Measurements from ENCODE around the gene TAS2R50. TPM values are rescaled to one million over a fixed set of nuclear protein-coding genes. Genes with fewer than 3 reads are reported as not detected.
A peak's percentile ranks its signal among the peaks of the same experiment; 100 is the strongest.
"Not testable (repeated sequence)": the region's sequence is repeated elsewhere in the genome, so short reads cannot be mapped to it uniquely, and the experiment has no call there.

The TAS2R50 gene
- 0.56 and 1.0 TPM in 2 replicates for total RNA-seq

- peaks cover 14% of the 10 kb centered on the region for H3K9me3 Mint-ChIP-seq
- no peak for DNase-seq
- H3K27me3 Mint-ChIP-seq, result peaks cover 36% of the 10 kb centered on the region
- intact Hi-C loops (cut with micrococcal nuclease), result no loop called here
- no peak within 1 kb of the TSS for H3K4me3 Mint-ChIP-seq
- H3K36me3 Mint-ChIP-seq (ENCODE audit: low read depth), result peaks cover 16% of the 10 kb centered on the region
- no peak within 1 kb of the TSS for H3K27ac Mint-ChIP-seq
- H3K4me1 Mint-ChIP-seq, result peaks cover 16% of the 10 kb centered on the region
These were observed at the start of gene TAS2R50 for GRCh38 chr12:10986812-10987211. Gene TAS2R50, minus strand, starts transcription at chr12:10986912. Its CDS starts 52 bp downstream, at chr12:10986860.

- H3K9me3 Mint-ChIP-seq; DNase-seq; H3K4me1 Mint-ChIP-seq; H3K4me3 Mint-ChIP-seq; intact Hi-C loops (cut with micrococcal nuclease); H3K27me3 Mint-ChIP-seq; H3K27ac Mint-ChIP-seq: not testable (repeated sequence)
- peaks cover 25% of the 10 kb centered on the region for H3K36me3 Mint-ChIP-seq (ENCODE audit: low read depth)
These were observed 47.2 kb upstream of the TAS2R50 start for GRCh38 chr12:11033959-11034358.

GRCh38 chr12:11031307-11031706 is 44.6 kb upstream of the TAS2R50 start, which contains the start of gene TAS2R31:
Gene TAS2R31, minus strand, starts transcription at chr12:11031407. Its CDS starts 72 bp downstream, at chr12:11031335.
- Mint-ChIP-seq H3K27me3 (no peaks in the 10 kb centered on the region), H3K27ac (no peak within 1 kb of the TSS), H3K4me3 (no peak within 1 kb of the TSS), H3K4me1 (no peaks in the 10 kb centered on the region), H3K9me3 (no peaks in the 10 kb centered on the region), H3K36me3 (ENCODE audit: low read depth) (peaks cover 34% of the 10 kb centered on the region)
- intact Hi-C loops (cut with micrococcal nuclease), result no loop called here
- no peak for DNase-seq

GRCh38 chr12:11026118-11026517 is 39.4 kb upstream of the TAS2R50 start:
- peaks cover 39% of the 10 kb centered on the region for H3K36me3 Mint-ChIP-seq (ENCODE audit: low read depth)

GRCh38 chr12:11023387-11023786 is 36.7 kb upstream of the TAS2R50 start:
- H3K4me1 Mint-ChIP-seq, result peaks cover 1% of the 10 kb centered on the region
- intact Hi-C loops (cut with micrococcal nuclease), result no loop called here
- peaks cover 30% of the 10 kb centered on the region for H3K36me3 Mint-ChIP-seq (ENCODE audit: low read depth)
- peaks cover 7% of the 10 kb centered on the region for H3K9me3 Mint-ChIP-seq
- no peak for DNase-seq
- no peaks in the 10 kb centered on the region for H3K27me3 Mint-ChIP-seq
- H3K27ac Mint-ChIP-seq, result no peak overlapping the region
- no peak overlapping the region for H3K4me3 Mint-ChIP-seq

More at GRCh38 chr12:11026118-11026517, 39.4 kb upstream of the TAS2R50 start:
- no peak overlapping the region for H3K27ac Mint-ChIP-seq
- intact Hi-C loops (cut with micrococcal nuclease), result no loop called here
- H3K4me3 Mint-ChIP-seq, result no peak overlapping the region
- no peak for DNase-seq
- peaks cover 7% of the 10 kb centered on the region for H3K9me3 Mint-ChIP-seq
- peaks cover 1% of the 10 kb centered on the region for H3K4me1 Mint-ChIP-seq
- H3K27me3 Mint-ChIP-seq, result no peaks in the 10 kb centered on the region

- intact Hi-C loops (cut with micrococcal nuclease), result no loop called here
- Mint-ChIP-seq H3K27ac (no peak within 1 kb of the TSS), H3K36me3 (ENCODE audit: low read depth) (peaks cover 26% of the 10 kb centered on the region), H3K4me1 (peaks cover 1% of the 10 kb centered on the region), H3K4me3 (no peak within 1 kb of the TSS), H3K9me3 (peaks cover 7% of the 10 kb centered on the region), H3K27me3 (no peaks in the 10 kb centered on the region)
- DNase-seq, result no peak
These were observed 35.8 kb upstream of the TAS2R50 start, which contains the start of gene TAS2R19 for GRCh38 chr12:11022520-11022919. Gene TAS2R19, minus strand, starts transcription at chr12:11022620. Its CDS starts 49 bp downstream, at chr12:11022571.

GRCh38 chr12:11016937-11017336 is 30.2 kb upstream of the TAS2R50 start:
- Mint-ChIP-seq H3K27me3 (no peaks in the 10 kb centered on the region), H3K4me3 (no peak overlapping the region), H3K9me3 (no peaks in the 10 kb centered on the region), H3K36me3 (ENCODE audit: low read depth) (peaks cover 11% of the 10 kb centered on the region), H3K27ac (no peak overlapping the region), H3K4me1 (peaks cover 4% of the 10 kb centered on the region)
- no peak for DNase-seq
- intact Hi-C loops (cut with micrococcal nuclease), result loop anchor here (5.0 kb wide), 1 partner anchor 55 kb away; no protein-coding TSS in a partner anchor

GRCh38 chr12:11015775-11016430 is 29.2 kb upstream of the TAS2R50 start:
- peaks cover 2% of the 10 kb centered on the region for H3K4me1 Mint-ChIP-seq
- H3K27ac Mint-ChIP-seq, result no peak overlapping the region

GRCh38 chr12:11014234-11014633 is 27.5 kb upstream of the TAS2R50 start:
- intact Hi-C loops (cut with micrococcal nuclease), result no loop called here
- Mint-ChIP-seq H3K9me3 (peaks cover 3% of the 10 kb centered on the region), H3K36me3 (ENCODE audit: low read depth) (peaks cover 9% of the 10 kb centered on the region), H3K27me3 (no peaks in the 10 kb centered on the region), H3K27ac (no peak overlapping the region), H3K4me3 (no peak overlapping the region), H3K4me1 (peaks cover 2% of the 10 kb centered on the region)
- no peak for DNase-seq

More at GRCh38 chr12:11015775-11016430, 29.2 kb upstream of the TAS2R50 start:
- H3K9me3 Mint-ChIP-seq, result no peaks in the 10 kb centered on the region
- intact Hi-C loops (cut with micrococcal nuclease), result loop anchor here (5.0 kb wide), 1 partner anchor 56 kb away; no protein-coding TSS in a partner anchor
- peaks cover 9% of the 10 kb centered on the region for H3K36me3 Mint-ChIP-seq (ENCODE audit: low read depth)
- no peak for DNase-seq
- H3K27me3 Mint-ChIP-seq, result no peaks in the 10 kb centered on the region
- no peak overlapping the region for H3K4me3 Mint-ChIP-seq

GRCh38 chr12:11007608-11008007 is 20.9 kb upstream of the TAS2R50 start:
- Mint-ChIP-seq H3K9me3 (peaks cover 3% of the 10 kb centered on the region), H3K4me1 (no peaks in the 10 kb centered on the region), H3K27me3 (no peaks in the 10 kb centered on the region), H3K27ac (no peak overlapping the region), H3K36me3 (ENCODE audit: low read depth) (peaks cover 4% of the 10 kb centered on the region), H3K4me3 (no peak overlapping the region)
- intact Hi-C loops (cut with micrococcal nuclease), result no loop called here
- no peak for DNase-seq

- no peaks in the 10 kb centered on the region for H3K27me3 Mint-ChIP-seq
- intact Hi-C loops (cut with micrococcal nuclease), result no loop called here
These were observed 11.5 kb upstream of the TAS2R50 start, which contains the start of gene TAS2R20 for GRCh38 chr12:10998204-10998603. Gene TAS2R20, minus strand, starts transcription at chr12:10998304. Its CDS starts 429 bp downstream, at chr12:10997875.

GRCh38 chr12:10994307-10994706 is 7.6 kb upstream of the TAS2R50 start:
- H3K9me3 Mint-ChIP-seq, result peaks cover 14% of the 10 kb centered on the region
- no peaks in the 10 kb centered on the region for H3K27me3 Mint-ChIP-seq
- H3K4me1 Mint-ChIP-seq, result no peaks in the 10 kb centered on the region
- H3K4me3 Mint-ChIP-seq, result no peak overlapping the region
- DNase-seq, result no peak
- H3K27ac Mint-ChIP-seq, result no peak overlapping the region
- intact Hi-C loops (cut with micrococcal nuclease), result no loop called here
- peaks cover 28% of the 10 kb centered on the region for H3K36me3 Mint-ChIP-seq (ENCODE audit: low read depth)

More at GRCh38 chr12:10998204-10998603, 11.5 kb upstream of the TAS2R50 start, which contains the start of gene TAS2R20:
- DNase-seq, result no peak
- no peak within 1 kb of the TSS for H3K4me3 Mint-ChIP-seq
- no peak within 1 kb of the TSS for H3K27ac Mint-ChIP-seq
- no peaks in the 10 kb centered on the region for H3K4me1 Mint-ChIP-seq
- no peaks in the 10 kb centered on the region for H3K9me3 Mint-ChIP-seq
- H3K36me3 Mint-ChIP-seq (ENCODE audit: low read depth), result peaks cover 11% of the 10 kb centered on the region

GRCh38 chr12:10989107-10989506 is 2.4 kb upstream of the TAS2R50 start:
- peaks cover 22% of the 10 kb centered on the region for H3K36me3 Mint-ChIP-seq (ENCODE audit: low read depth)
- H3K4me3 Mint-ChIP-seq, result no peak overlapping the region
- DNase-seq, result no peak
- intact Hi-C loops (cut with micrococcal nuclease), result no loop called here
- peaks cover 14% of the 10 kb centered on the region for H3K9me3 Mint-ChIP-seq
- no peak overlapping the region for H3K27ac Mint-ChIP-seq
- peaks cover 26% of the 10 kb centered on the region for H3K27me3 Mint-ChIP-seq
- H3K4me1 Mint-ChIP-seq, result peaks cover 2% of the 10 kb centered on the region

GRCh38 chr12:10982244-10982643 is 4.5 kb downstream of the TAS2R50 start:
- DNase-seq, result peak; percentile 89
- H3K36me3 Mint-ChIP-seq (ENCODE audit: low read depth), result peaks cover 2% of the 10 kb centered on the region
- H3K27me3 Mint-ChIP-seq, result peaks cover 62% of the 10 kb centered on the region
- H3K9me3 Mint-ChIP-seq, result no peaks in the 10 kb centered on the region
- intact Hi-C loops (cut with micrococcal nuclease), result loop anchor here (2.0 kb wide), 1 partner anchor 189 kb away; the partner anchor contains the start of gene SMIM10L1
- no peak overlapping the region for H3K27ac Mint-ChIP-seq
- peak overlapping the region; percentile 22 for H3K4me3 Mint-ChIP-seq
- peaks cover 17% of the 10 kb centered on the region for H3K4me1 Mint-ChIP-seq
